LNCaP clone FGC (cell line): ENCODE results near the gene PIF1.

Source experiments
- DNase-seq: peaks from one replicate; pipeline ENCODE4 v3.0.0-alpha.2; 2011; ENCODE audit warnings: low read depth
- H3K4me3 ChIP-seq: 2 replicates; pipeline ENCODE4 v1.5.1; 2011; ENCODE audit warnings: mild to moderate bottlenecking, low read depth, low read length, control low read depth
- CTCF ChIP-seq: IDR thresholded peaks from 2 replicates; pipeline ENCODE4 v1.5.1; 2012; ENCODE audit warnings: mild to moderate bottlenecking; ENCODE audit not compliant: control insufficient read depth, insufficient read depth; ENCODE audit errors: extremely low read depth

The PIF1 gene

GRCh38 chr15:64847448-64847847 lies 22.0 kb upstream of the PIF1 start:
- no peak for TF ChIP-seq CTCF
- no peak for DNase-seq
- no peak overlapping the region for H3K4me3 ChIP-seq

GRCh38 chr15:64847016-64847415 lies 21.6 kb upstream of the PIF1 start:
- DNase-seq, result no peak
- no peak overlapping the region for H3K4me3 ChIP-seq
- no peak for TF ChIP-seq CTCF

GRCh38 chr15:64845831-64846595 lies 20.6 kb upstream of the PIF1 start:
- no peak for TF ChIP-seq CTCF
- no peak for DNase-seq
- H3K4me3 ChIP-seq, result no peak overlapping the region

GRCh38 chr15:64845183-64845611 lies 19.8 kb upstream of the PIF1 start:
- DNase-seq, result peak; percentile 15
- H3K4me3 ChIP-seq, result no peak overlapping the region
- TF ChIP-seq CTCF, result no peak

GRCh38 chr15:64844576-64845145 lies 19.2 kb upstream of the PIF1 start:
- no peak for DNase-seq
- TF ChIP-seq CTCF, result no peak
- no peak overlapping the region for H3K4me3 ChIP-seq

GRCh38 chr15:64843991-64844390 lies 18.5 kb upstream of the PIF1 start:
- H3K4me3 ChIP-seq, result no peak overlapping the region
- TF ChIP-seq CTCF, result no peak
- DNase-seq, result no peak
